DMS153 treated with DMSO at 0.1 percent for 48 hours (cell line): Measurements from ENCODE around the gene PPP3R1.

ENCODE experiments used
- DNase-seq: peaks from one replicate; lab custom pipeline; 2025; ENCODE audit not compliant: unreplicated experiment; lab: John Stamatoyannopoulos, UW

The PPP3R1 gene

DNA sequence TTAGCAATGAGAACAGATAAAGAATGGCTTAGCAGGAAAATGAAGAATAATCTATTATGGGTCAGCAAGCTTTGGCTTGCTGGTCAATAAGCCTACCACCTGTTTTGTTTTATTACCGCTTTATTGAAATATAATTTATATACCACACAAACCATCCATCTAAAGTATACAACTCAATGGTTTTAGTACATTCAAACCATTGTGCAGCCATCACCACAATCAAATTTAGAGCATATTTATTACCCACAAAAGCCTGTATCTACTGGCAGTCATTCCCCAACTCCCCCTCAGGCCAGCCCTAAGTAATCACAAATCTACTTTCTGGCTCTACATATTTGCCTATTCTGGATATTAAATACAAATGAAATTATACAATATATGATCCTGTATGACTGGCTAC lies 17.2 kb downstream of the PPP3R1 start:
- no peak for DNase-seq

DNA sequence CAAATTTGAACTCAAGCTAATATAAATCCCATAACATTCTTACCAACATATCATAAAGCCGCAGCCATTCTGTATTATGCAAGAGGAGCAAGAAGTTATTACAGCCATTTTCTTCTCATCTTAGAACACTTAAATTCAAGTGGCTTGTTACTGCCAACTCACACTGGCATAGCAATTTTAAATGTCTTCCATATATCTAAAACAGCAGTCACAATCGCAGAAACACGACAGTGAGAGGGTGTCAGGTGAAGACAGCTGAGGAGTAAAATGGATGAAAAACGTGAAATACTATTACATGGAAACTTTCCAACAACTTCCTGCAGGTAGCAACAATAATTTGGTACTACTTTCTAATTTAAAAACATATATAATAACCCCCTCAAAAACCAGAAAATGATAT lies 17.9 kb downstream of the PPP3R1 start:
- no peak for DNase-seq

DNA sequence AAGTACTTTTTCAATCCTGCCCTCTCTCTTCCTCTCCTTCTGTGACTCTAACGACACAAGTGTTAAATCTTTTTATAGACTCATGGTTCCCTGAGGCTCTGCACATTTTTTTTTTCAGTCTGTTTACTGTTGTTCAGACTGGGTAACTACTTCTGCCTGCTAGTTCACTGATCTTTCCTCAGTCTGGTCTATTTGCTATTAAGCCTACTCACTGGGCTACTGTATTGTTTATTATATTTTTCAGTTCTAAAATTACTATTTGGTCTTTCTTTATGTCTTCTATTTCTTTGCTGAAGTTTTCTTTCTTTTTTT lies 21.3 kb downstream of the PPP3R1 start:
- DNase-seq, result no peak

DNA sequence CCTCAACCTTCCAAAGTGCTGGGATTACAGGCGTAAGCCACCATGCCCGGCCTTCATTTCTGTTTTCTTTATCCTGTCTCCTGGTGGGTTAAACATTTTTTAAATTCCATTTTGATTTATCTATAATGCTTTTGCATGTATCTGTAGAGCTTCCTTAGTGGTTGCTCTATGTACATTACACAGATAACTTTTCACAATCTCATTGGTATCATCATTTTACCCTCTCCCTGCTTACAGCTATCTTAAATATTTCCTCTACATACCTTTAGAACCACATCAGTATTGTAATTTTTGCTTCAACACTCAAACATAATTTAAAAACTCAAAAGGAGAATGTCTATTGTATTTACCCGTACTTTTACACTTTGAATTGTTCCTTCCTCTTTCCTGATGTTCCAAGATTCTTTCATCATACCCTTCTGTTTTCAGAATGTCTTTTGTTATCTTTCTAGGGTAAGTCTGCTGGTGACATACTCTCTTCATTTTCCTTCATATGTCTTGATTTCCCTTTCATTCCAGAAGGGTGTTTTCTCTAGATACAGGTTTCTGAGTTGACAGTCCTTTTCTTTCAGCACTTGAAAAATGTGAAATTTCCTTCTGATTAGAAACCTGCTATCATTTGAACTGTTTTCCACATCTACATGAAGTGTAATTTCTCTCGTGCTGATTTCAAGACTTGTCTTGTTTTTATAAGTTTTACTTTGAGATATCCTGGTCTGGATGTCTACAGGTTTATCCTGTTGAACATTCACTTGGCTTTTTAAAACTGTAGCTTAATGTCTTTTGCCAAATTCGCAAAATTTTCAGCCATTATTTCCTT lies 21.9 kb downstream of the PPP3R1 start:
- no peak for DNase-seq

DNA sequence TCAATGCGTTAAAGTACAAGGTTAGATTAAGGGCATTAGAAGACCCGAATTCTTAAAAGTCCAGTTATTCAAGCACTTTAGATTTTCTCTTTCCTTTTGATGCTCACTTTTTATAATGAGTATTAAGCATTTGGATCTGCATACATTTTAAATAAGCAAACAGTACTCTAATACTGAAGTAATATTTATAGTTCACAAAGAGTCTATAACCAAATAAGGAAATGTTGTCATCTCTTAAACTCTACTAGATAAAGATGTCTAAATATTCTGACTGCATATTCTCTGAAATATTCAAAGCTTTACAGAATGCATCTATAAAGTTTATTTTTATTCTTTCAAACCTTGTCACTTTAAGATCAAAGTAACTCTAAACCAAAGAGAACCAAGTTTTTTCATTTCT lies 25.5 kb downstream of the PPP3R1 start:
- DNase-seq, result no peak

DNA sequence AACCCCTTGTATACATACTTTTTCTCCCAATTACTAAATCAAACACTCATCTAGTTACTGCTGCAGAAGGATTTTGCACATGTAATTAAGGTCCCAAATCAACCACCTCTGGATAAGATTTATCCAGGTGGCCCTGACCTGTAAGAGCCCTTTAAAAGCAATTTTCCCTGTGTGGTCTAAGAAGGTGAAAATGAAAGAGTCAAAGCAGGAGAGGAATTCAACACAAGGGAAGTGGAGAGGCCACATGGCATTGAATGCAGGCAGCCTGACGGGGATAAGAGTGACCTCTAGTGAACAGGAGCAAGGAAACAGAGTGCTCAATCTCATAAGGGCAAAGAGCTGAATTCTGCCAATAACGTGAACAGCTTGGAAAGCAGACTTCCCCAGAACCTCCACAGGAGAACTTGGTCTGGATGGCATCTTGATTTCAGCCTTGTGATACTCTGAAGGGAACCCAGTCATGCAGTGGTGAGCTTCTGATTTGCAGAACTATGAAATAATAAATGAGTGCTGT lies 27.2 kb downstream of the PPP3R1 start:
- no peak for DNase-seq

DNA sequence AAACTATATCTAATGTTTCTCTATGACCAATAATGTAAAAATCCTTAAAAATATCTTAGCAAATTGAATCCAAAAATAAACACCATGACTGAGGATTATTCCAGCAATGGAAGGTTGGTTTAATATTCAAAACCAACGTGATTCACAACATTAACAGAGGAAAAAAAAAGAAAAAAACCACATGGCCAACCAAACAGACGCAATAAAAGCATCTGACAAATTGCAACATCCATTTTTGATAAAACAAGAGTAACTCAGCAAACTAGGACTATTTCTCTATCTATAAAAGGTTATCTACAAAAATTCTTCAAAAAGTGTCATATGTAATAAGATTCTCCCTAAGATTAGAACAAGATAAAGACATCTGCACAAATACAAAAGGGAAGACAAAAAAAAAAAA lies 28.9 kb downstream of the PPP3R1 start:
- DNase-seq, result no peak

DNA sequence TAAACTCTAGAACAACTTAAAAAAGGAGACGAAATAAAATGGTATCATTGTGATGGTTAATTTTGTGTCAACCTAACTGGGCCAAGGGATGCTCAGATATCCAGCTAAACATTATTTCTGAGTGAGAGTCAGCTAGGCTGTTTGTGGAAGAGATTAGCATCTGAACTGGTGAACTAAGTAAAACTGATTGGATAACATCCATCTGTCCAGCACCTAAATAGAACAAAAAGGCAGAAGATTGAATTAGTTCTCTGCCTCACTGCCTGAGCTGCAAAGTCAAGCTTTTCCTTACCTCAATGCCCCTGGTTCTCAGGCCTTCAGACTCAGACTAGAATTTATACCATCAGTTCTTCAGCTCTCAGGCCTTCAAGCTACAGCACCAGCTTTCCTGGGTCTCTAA lies 30.0 kb downstream of the PPP3R1 start:
- no peak for DNase-seq

DNA sequence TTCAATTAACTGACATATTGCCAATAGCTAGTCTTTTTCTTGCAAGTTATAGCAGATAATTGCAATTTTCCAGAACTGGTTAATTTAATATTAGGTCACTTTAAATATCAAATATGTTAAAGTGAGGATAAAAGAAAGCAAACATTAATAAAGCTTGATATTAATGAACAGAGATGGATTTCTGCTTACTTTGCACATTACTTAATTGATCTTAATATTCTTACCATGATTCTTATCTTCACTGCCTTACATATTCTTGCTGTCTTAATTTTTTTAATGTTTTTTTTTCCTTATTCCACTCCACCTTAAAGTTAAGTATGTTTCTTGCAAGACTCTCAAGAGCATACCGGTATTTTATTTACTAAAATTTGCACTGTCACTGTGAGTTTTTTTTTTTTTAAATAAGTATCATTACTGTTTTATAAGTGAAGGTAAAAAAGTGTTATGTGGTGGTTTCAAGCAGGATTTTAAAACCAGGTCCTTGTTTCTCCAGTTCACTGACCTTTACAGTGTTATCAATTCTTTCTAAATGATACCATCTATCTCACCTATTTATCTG lies 33.9 kb downstream of the PPP3R1 start:
- DNase-seq, result no peak

DNA sequence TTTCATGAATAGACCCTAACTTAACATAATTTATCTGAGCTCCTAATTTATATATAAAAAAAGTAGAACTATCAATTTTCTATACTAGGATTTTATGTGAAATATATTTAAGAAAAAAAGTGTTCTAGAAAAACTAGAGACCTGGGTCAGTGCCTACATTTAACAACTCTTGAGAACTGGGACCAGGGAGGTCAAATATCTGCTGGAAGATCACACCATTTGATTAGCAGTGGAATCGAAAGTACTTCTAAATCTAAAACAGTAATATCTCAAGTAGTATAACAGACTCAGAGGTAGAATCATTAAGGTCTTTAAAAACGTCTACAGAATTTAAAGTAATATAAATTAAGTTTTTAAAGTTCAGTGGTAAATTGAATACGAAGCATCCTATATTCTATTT lies 34.6 kb downstream of the PPP3R1 start:
- no peak for DNase-seq

DNA sequence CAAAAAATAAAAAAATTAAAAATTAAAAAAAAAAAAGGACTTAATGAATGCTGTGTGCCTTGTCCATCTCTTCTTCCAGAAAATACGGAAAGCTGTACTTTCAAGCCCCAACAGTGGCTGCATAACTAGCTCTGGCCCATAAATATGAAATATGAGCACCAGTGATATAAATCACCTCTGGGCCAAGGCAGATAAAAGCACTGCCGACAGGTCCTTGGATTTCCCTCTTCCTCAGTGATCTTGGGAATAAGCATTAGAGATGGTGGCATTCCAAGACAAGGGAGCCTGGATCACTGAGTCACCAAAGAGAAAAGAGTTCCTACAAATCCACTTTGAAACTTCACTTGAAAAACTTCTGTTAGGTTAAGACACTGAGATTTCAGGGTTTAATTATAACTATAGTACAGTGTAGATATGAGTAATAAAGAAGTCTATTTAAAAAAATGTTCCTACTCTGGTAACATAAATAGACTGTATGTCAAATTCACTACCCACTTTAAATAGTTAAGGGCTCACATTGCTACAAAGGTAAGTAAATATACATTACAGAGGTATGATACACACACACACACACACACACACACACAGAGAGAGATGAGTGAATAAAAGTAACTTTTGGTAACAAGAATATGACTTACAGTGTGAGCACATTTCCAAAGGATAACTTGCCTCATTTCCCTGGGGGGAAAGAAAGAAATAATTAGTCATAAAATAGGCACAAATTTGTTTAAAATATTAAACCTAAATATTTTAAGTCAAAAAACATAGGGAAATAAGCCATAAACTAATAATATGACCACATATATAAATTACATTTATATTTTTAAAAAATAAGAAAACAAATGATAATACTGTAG lies 35.6 kb downstream of the PPP3R1 start:
- no peak for DNase-seq

DNA sequence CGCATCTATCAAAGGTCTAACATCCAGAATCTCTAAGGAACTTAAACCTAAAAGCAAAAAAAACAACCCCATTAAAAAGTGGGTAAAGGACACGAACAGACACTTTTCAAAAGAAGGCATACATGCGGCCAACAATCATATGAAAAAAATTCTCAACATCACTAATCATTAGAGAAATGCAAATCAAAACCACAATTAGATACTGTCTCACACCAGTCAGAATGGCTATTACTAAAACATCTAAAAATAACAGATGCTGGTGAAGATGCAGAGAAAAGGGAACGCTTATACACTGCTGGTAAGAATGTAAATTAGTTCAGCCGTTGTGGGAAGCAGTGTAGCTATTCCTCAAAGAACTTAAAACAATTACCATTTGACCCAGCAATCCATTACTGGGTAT lies 38.0 kb downstream of the PPP3R1 start:
- DNase-seq, result no peak

DNA sequence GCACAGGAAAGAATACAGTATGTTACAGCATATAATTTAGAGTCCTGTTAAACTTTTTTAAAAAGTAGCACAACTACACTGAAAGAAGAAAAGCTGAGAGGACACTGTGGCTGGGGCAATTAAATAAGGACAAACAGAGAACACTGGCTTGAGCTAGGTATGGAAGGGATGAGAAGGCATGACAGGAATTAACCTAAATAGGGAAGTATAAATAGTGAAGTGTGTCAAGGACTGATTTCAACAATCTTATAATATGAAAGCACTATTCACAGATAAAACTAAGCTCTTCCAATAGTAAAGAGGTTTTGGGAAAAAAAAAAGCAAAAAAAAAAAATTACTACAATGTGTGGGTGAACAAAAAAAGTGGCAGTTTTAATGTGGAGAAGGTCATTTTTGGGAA lies 45.5 kb downstream of the PPP3R1 start:
- no peak for DNase-seq

DNA sequence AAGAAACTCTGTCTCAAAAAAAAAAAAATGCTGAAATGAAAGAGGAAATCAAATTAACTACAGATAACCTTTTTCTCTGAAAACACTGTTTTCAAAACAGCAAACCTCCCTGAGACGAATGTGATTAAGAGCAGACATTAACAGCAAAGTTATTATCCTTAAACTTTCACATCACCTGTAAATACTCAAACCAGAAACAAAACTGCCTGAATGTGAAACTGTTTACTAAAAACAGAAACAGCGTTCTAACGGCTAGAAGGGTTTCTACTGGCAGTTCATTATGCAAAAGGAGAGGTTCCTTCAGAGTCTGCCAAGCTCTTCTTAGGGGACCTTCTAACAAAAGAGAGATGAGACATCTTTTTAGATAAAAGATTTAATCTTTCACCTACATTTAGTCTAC lies 48.7 kb downstream of the PPP3R1 start:
- no peak for DNase-seq

DNA sequence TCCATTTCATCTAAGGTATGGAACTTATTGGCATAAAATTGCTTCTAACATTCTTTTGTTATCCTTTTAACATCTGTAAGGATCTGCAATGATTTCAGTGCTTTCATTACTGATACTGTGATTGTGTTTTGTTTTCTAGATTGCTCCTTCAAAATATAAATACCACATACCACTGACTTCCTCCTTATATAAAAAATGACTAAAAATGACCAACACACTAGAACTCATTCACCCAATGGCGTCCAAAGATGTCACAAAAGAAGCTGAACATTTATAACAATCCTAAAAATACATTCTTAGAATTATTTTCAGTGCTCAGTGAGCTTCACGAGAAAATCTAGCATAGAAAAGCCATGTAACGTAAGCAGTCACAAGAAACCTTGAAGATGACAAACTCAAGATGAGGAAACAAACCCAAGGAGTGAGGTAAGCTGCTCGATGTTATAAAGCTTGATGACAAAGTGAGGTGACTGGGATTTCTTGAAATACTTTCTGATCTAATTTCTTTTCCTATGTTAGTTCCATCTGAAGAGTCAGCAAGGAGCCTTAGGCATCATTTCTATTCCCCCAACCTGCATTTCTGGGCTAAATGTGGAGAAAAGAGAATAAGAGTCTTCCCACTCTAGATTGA lies 52.1 kb downstream of the PPP3R1 start:
- no peak for DNase-seq

DNA sequence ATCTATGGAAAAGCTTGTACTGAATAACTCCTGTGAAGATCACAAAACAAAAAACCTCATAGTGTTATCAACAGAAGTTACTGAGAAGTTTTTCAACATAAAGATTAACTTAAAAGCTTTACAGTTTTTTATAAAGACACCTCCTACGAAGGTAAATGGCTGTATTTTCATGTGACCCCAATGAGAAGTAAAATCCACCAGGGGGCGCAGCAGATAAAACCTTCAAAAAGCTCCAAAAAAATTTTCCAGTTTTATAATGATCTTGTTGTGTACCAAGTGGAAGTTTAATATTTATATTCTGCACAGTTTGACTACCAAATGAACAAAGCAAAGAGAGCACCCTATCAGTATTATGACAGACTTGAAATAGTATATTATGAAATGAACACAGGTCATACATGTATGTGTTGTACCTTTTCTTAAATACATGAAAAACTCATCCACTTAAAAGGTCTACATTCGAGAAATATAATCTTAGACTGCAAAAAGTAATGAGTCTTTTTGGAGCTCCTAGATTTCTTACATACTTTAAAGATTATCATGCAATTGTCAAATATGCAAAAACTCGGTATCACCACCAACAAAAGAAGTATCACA lies 56.1 kb downstream of the PPP3R1 start:
- no peak for DNase-seq

DNA sequence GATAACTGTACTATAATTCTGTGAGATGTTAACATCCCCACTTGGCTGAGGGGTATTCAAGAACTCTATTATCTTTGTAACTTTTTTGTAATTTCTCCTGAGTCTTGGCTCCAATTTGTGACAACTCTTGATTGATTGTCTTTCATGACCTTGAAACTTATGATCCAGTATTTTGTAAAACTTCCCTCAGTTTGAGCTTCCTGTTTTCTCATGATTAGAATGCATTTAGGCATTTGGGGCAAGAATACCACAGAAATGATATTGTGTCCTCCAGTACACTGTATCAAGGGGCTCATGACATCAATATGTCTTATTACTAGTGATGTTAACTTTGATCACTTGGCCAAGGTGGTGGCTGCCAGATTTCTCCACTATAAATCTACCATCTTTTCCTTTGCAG lies 57.2 kb downstream of the PPP3R1 start:
- no peak for DNase-seq

DNA sequence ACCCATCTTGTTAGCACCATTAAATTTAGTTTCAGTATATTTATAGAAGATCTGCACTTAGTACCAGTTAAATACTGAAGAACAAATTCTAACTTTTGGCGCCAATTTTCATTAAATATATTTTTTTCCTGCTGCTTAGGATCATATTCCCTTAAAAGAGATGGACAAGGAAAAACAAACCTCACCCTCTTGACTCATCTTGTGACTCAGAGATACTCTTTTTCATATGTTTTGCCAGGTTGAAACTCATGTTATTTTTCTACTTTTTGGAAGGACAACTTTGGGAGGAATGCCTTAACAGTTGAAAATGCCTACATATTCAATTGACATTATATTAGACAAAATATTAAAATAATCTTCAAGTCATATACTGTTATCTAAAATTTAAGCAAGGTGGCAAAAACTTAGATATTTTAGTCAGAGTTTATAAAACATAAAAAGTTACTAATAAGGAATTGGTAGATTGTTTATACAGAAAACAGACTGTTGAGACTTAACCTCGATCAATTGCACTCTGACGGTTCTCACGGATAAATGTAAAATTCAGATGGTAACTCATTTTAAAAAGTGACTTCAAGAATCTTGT lies 58.5 kb downstream of the PPP3R1 start:
- no peak for DNase-seq

DNA sequence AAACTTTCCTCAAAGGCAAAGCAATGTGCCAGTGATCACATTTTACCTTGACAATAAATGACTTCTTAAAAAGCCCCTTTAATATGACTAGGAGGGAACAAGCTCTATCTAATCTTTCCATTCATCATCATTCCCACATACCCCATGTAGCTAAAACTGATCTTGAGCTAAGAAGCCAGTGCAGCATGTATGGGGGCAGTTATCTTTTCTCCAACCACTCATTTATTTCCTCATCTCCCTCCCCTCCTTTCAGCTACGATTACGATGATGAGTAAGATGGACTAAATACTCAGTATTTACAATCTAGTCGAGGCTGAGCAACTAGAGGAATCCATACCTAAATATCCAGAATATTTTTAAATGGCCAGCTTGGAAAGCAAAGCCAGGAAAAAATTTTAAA lies 59.2 kb downstream of the PPP3R1 start:
- no peak for DNase-seq

DNA sequence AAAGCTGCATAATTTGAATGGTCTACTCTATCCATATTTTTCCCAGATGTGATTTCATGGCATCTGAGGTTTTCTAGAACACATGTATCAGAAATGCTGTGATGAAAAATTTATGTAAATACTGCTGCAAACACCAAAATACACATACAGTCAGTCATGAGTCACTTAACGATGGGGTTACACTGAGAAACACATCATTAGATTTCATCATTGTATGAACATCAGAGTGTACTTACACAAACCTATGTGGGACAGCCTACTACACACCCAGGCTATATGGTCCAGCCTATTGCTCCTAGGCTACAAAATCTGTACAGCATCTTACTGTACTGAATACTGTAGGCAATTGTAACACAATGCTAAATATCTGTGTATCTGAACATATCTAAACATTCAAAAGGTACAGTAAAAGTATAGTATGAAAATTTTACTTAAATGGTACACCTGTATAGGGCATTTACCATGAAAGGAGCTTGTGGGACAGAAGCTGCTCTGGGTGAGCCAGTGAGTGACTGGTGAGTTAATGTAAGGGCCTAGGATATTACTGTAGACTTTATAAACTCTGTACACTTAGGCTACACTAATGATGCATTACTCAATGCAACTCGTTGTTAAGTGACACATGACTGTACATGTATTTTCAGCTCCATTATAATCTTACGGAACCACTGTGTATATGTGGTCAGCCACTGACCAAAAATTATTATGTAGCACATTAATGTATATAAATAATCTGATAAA lies 61.2 kb downstream of the PPP3R1 start:
- no peak for DNase-seq
